CD4-positive, alpha-beta T cell treated with Interleukin-17A for 1 hour (primary cell): Measurements from ENCODE around the gene TMF1.
A peak's percentile ranks its signal among the peaks of the same experiment; 100 is the strongest.

Experiments
- DNase-seq: peaks from one replicate; pipeline ENCODE4 v3.0.0-alpha.2; 2020

The TMF1 gene

GRCh38 chr3:69080233-69080920 lies 28.2 kb upstream of the TMF1 start, which contains the start of gene UBA3:
Gene UBA3, minus strand, starts transcription at chr3:69080365. Its CDS starts 12 bp downstream, at chr3:69080353.
- peak; percentile 92 for DNase-seq

GRCh38 chr3:69079269-69080159 lies 27.4 kb upstream of the TMF1 start:
- DNase-seq: no peak

GRCh38 chr3:69072928-69073327 lies 20.8 kb upstream of the TMF1 start:
- DNase-seq: no peak

GRCh38 chr3:69066121-69066520 lies 14.0 kb upstream of the TMF1 start:
- DNase-seq: no peak

- peak; percentile 59 for DNase-seq
Measured at GRCh38 chr3:69065318-69065964, 13.3 kb upstream of the TMF1 start.

GRCh38 chr3:69063636-69064035 lies 11.5 kb upstream of the TMF1 start:
- peak; percentile 24 for DNase-seq

- DNase-seq: no peak
Measured at GRCh38 chr3:69059688-69060087, 7.6 kb upstream of the TMF1 start.

- DNase-seq: no peak
Measured at GRCh38 chr3:69058947-69059224, 6.8 kb upstream of the TMF1 start.

GRCh38 chr3:69058180-69058946 lies 6.2 kb upstream of the TMF1 start:
- DNase-seq: peak; percentile 59

- DNase-seq: no peak
Measured at GRCh38 chr3:69052472-69052898, 352 bp upstream of the TMF1 start.

GRCh38 chr3:69048990-69049389 lies 3.1 kb downstream of the TMF1 start:
- no peak for DNase-seq

- DNase-seq: no peak
Measured at GRCh38 chr3:69044608-69045007, 7.5 kb downstream of the TMF1 start.

- DNase-seq: no peak
Measured at GRCh38 chr3:69033470-69033869, 18.7 kb downstream of the TMF1 start.

GRCh38 chr3:69032737-69033136 lies 19.4 kb downstream of the TMF1 start:
- no peak for DNase-seq

GRCh38 chr3:69032142-69032541 lies 20.0 kb downstream of the TMF1 start:
- DNase-seq: no peak

GRCh38 chr3:69031635-69032034 lies 20.5 kb downstream of the TMF1 start:
- no peak for DNase-seq

- DNase-seq: no peak
Measured at GRCh38 chr3:69020857-69021256, 31.3 kb downstream of the TMF1 start.

- DNase-seq: no peak
Measured at GRCh38 chr3:69020424-69020823, 31.7 kb downstream of the TMF1 start.

- DNase-seq: no peak
Measured at GRCh38 chr3:69016901-69017300, 35.2 kb downstream of the TMF1 start.

GRCh38 chr3:69016102-69016501 lies 36.0 kb downstream of the TMF1 start:
- no peak for DNase-seq

GRCh38 chr3:69014022-69014580 lies 38.0 kb downstream of the TMF1 start:
- DNase-seq: no peak

GRCh38 chr3:69013253-69014021 lies 38.7 kb downstream of the TMF1 start, which contains the start of gene EOGT:
Gene EOGT, minus strand, starts transcription at chr3:69013684. Its CDS starts 3,838 bp downstream, at chr3:69009846.
- DNase-seq: peak; percentile 86
